ENCODE measurements around the gene SYNDIG1. TPM values are rescaled to one million over a fixed set of nuclear protein-coding genes. Genes with fewer than 3 reads are reported as not detected.
"Not testable (repeated sequence)": the region's sequence is repeated elsewhere in the genome, so short reads cannot be mapped to it uniquely, and the experiment has no call there.

Gene SYNDIG1
- total RNA-seq, 2 experiments from 2014 or later = not detected

DNA sequence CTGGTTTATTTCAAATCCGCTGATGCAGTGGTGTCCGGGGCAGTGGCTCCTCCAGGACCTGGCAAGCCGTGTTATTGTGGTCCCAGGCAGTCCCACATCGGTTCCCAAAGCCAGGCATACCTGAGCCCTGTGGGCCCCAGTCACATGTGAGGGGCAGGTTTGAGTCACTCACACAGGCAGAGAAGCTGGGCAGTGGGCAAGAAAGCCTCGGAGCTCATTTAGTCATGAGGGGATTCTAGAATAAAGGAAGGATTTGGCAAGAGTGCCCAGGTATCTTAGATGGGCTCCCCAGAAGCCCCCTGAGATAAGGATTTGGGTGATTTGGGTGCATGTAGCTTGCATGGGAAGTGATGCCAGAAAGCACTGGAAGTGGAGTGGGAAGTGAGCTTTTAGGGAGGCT, 37.3 kb downstream of the SYNDIG1 start:
- Histone ChIP-seq H3K27ac (ENCODE audit: low read depth, low read length, poor library complexity, severe bottlenecking) (no peak overlapping the region), H3K79me2 (ENCODE audit: insufficient read depth, low read depth, low read length) (no peaks in the 10 kb centered on the region), H3K9me3 (ENCODE audit: low read length) (no peaks in the 10 kb centered on the region), H4K20me1 (ENCODE audit: insufficient read depth, low read length) (no peaks in the 10 kb centered on the region), H3K4me1 (ENCODE audit: insufficient read depth, low read length, poor library complexity, severe bottlenecking) (no peaks in the 10 kb centered on the region), H2AFZ (ENCODE audit: low read length) (no peak overlapping the region), H3K9me2 (ENCODE audit: insufficient read depth, low read length) (no peaks in the 10 kb centered on the region), H3K36me3 (ENCODE audit: insufficient read depth, low read length) (no peaks in the 10 kb centered on the region), H3K4me2 (ENCODE audit: low read length) (no peak overlapping the region), H3K4me3 (ENCODE audit: low read depth, low read length, poor library complexity, severe bottlenecking) (no peak overlapping the region)
- no peak for DNase-seq (ENCODE audit: low spot score)
- TF ChIP-seq, protein P1, sequence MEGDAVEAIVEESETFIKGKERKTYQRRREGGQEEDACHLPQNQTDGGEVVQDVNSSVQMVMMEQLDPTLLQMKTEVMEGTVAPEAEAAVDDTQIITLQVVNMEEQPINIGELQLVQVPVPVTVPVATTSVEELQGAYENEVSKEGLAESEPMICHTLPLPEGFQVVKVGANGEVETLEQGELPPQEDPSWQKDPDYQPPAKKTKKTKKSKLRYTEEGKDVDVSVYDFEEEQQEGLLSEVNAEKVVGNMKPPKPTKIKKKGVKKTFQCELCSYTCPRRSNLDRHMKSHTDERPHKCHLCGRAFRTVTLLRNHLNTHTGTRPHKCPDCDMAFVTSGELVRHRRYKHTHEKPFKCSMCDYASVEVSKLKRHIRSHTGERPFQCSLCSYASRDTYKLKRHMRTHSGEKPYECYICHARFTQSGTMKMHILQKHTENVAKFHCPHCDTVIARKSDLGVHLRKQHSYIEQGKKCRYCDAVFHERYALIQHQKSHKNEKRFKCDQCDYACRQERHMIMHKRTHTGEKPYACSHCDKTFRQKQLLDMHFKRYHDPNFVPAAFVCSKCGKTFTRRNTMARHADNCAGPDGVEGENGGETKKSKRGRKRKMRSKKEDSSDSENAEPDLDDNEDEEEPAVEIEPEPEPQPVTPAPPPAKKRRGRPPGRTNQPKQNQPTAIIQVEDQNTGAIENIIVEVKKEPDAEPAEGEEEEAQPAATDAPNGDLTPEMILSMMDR (conservative IDR thresholded peaks at IDR 0.05; ENCODE audit: low read length) = no peak
- TF ChIP-seq EZH2phosphoT487 (IDR thresholded peaks at IDR 0.05; ENCODE audit: borderline replicate concordance, low read depth, low read length) = no peak
- ChIA-PET CTCF (ENCODE audit: unreplicated experiment) (no interaction called here), POLR2A (no interaction called here)
- intact Hi-C loops (cut with micrococcal nuclease; ENCODE audit: unreplicated experiment) = no loop called here
- BruUV-seq (replicated peaks) = no TSS peak

DNA sequence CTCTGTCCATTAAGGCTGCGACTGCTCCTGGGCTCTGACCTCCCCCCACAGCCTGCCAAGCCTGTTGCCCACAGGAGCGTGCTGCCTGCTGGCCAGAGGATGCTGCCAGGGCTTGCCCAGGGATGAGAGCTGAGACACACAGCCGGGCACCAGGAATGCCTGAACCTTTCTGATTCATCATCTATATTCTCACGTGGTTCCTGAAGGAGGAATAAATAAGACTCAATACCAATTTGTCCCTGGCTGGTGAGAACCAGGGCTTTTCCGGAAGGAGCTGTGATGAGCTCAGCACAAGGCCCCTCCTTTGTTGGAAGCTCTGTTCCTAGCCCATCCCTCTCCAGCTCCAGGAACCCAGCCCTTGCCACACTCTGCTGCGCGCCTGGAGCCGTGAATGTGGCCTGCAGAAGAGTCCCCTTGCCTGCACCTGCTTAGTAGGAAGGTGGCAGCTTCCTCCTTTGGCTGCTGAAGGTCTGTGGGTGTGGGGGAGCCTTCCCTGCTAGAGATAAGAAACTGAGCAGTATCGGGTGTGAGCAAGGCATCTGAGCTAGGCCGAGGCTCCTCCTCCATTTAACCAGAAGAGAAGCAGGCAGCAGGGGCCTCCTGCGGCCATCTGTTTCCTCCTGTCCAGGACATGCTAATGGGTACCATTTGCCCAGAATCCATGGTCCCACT, 37.9 kb downstream of the SYNDIG1 start:
- Histone ChIP-seq H3K4me3 (ENCODE audit: low read depth, low read length, poor library complexity, severe bottlenecking) (no peak overlapping the region), H3K36me3 (ENCODE audit: insufficient read depth, low read length) (no peaks in the 10 kb centered on the region), H3K27ac (ENCODE audit: low read depth, low read length, poor library complexity, severe bottlenecking) (no peak overlapping the region), H3K79me2 (ENCODE audit: insufficient read depth, low read depth, low read length) (no peaks in the 10 kb centered on the region), H3K9me2 (ENCODE audit: insufficient read depth, low read length) (no peaks in the 10 kb centered on the region), H3K9me3 (ENCODE audit: low read length) (no peaks in the 10 kb centered on the region), H4K20me1 (ENCODE audit: insufficient read depth, low read length) (no peaks in the 10 kb centered on the region), H2AFZ (ENCODE audit: low read length) (no peak overlapping the region), H3K4me2 (ENCODE audit: low read length) (no peak overlapping the region), H3K4me1 (ENCODE audit: insufficient read depth, low read length, poor library complexity, severe bottlenecking) (no peaks in the 10 kb centered on the region)
- BruUV-seq (replicated peaks) = no TSS peak
- no peak for TF ChIP-seq EZH2phosphoT487 (IDR thresholded peaks at IDR 0.05; ENCODE audit: borderline replicate concordance, low read depth, low read length)
- TF ChIP-seq, protein P1 (conservative IDR thresholded peaks at IDR 0.05; ENCODE audit: low read length) = no peak
- no peak for DNase-seq (ENCODE audit: low spot score)
- intact Hi-C loops (cut with micrococcal nuclease; ENCODE audit: unreplicated experiment) = no loop called here
- ChIA-PET CTCF (ENCODE audit: unreplicated experiment) (no interaction called here), POLR2A (interaction anchor here (0.6 kb wide), 1 partner anchor 133 kb away, joined by 3 read pairs; no protein-coding TSS in a partner anchor)

DNA sequence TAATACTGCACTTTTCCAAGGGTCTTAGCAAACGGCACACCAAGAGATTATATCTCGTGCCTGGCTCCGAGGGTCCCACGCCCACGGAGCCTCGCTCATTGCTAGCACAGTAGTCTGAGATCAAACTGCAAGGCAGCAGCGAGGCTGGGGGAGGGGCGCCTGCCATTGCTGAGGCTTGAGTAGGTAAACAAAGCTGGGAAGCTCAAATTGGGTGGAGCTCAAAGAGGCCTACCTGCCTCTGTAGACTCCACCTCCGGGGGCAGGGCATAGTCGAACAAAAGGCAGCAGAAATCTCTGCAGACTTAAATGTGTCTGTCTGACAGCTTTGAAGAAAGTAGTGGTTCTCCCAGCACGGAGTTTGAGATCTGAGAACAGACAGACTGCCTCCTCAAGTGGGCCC, 43.0 kb downstream of the SYNDIG1 start:
- H3K9me3 ChIP-seq (ENCODE audit: low read length); H2AFZ ChIP-seq (ENCODE audit: low read length); intact Hi-C loops (cut with micrococcal nuclease; ENCODE audit: unreplicated experiment); H3K36me3 ChIP-seq (ENCODE audit: insufficient read depth, low read length); H3K9me2 ChIP-seq (ENCODE audit: insufficient read depth, low read length); H3K4me3 ChIP-seq (ENCODE audit: low read depth, low read length, poor library complexity, severe bottlenecking); H3K4me2 ChIP-seq (ENCODE audit: low read length); H3K79me2 ChIP-seq (ENCODE audit: insufficient read depth, low read depth, low read length); DNase-seq (ENCODE audit: low spot score); BruUV-seq (replicated peaks); H3K4me1 ChIP-seq (ENCODE audit: insufficient read depth, low read length, poor library complexity, severe bottlenecking); H4K20me1 ChIP-seq (ENCODE audit: insufficient read depth, low read length); CTCF ChIA-PET (ENCODE audit: unreplicated experiment); POLR2A ChIA-PET; H3K27ac ChIP-seq (ENCODE audit: low read depth, low read length, poor library complexity, severe bottlenecking): not testable (repeated sequence)
